ENCODE measurements around the gene APPBP2.
"Not testable (repeated sequence)": the region's sequence is repeated elsewhere in the genome, so short reads cannot be mapped to it uniquely, and the experiment has no call there.

APPBP2 gene

DNA sequence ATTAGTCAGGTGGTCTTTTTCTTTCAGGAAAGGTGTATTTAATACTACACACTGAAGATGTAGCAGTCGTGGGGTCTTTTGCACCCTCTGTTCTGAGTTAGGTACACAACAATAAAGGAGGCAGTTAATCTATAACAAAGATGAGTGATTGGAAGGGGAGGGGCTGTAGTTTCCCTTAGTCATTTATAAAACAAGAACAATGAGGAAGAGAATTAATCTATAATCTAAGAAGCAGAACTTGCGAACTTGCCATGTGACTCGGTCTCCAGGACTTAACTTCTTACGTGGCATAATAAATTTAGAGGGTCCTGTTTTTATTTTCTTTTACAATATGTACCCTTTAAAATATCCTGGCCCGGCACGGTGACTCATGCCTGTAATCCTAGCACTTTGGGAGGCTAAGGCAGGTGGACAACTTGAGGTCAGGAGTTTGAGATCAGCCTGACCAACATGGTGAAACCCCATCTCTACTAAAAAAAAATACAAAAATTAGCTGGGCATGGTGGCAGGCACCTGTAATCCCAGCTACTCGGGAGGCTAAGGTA is 8.6 kb upstream of the APPBP2 start:
- DNase-seq (ENCODE audit: low spot score) = no peak

DNA sequence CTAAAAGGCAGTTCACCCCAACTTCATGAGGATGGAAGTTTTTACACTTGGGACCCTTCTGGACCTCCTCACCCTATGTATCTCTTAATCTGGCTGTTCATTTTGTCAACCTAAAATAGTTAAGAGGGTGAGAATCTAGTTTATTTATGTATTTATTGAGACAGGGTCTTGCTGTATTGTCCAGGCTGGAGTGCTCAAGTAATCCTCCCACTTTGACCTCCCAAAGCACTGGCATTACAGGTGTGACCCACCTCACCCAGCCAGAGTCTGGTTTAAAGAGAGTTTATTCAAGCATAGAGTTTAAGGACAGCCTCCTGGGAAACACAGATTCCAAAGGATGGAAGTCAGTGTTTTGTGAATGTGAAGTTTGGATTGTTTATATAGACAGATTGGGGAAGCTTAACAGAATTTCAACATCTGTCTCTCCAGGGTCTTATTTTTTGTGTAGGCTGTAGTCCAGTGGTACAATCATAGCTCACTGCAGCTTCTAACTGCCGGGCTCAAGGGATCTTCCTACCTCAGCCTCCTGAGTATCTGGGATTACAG is 8.0 kb upstream of the APPBP2 start:
- DNase-seq (ENCODE audit: low spot score) = no peak

DNA sequence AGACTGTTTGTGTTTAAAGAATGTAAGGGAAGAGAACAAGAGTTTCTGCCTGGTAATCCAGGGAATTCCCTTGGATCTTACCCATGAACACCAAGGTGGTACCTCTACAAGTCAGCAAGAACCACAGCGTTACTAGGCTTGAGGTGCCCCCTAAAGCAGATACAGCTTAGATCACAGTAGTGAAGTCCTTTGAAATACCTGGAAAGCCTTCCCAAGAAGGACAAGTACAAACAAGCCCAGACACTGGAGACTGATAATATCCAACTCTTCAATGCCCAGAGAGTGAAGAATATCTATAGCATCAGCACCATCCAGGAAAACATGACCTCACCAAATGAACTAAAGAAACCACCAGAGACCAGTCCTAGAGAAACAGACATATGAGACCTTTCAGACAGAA is 3.8 kb upstream of the APPBP2 start:
- DNase-seq (ENCODE audit: low spot score) = no peak

DNA sequence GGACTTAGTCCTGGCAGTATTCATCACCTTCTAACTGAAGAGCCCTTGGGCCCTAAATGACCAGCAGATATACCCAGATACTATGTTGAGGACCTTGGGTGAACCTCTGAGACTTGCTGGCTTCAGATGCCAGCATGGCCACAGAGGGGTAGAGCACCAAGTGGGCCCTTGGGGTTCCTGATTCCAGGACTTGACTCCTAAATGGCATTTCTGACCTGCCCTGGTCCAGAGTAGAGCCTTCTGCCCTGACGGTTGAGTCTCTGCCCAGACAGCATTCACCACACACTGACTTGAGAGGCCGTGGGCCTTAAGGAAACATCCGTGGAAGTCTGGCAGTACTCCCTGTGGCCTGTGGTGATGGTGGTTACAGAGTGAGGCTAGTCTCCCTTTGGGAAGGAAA is 2.8 kb upstream of the APPBP2 start:
- no peak for DNase-seq (ENCODE audit: low spot score)

DNA sequence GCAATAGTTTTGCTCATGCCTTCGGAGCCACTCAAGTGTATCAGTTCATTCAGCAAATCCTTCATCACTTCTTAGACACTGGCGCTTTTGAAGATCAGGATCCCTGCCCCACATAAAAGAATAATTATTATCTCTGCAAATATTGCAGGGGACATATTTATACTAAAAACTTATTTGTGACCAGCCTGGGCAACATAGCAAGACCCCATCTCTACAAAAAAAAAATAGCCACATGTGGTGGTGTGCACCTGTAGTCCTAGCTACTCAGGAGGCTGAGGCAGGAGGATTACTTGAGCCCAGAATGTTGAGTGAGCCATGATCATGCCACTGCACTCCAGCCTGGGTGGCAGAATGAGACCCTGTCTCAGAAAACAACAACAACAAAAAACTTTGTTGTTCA is 1.7 kb upstream of the APPBP2 start:
- DNase-seq (ENCODE audit: low spot score) = no peak

DNA sequence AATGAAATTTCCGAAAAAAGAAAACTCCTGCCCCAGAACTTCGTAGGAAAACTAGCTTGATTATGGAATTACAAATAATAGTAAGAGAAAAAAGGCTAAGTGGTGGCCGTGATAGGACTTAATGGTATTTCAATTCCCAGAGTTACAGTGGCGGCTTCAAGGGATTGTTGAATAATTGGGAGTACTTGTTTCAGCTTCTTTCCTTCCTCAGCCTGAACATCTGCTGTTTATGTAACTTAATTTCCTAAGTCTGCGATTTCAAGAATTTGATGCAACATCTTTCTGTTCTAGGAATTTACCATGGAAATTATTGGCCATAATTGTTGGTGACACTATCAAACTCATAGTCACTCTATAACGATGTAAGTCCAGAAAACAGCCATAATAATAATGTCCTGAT is 684 bp upstream of the APPBP2 start:
- peak; percentile 32 for DNase-seq (ENCODE audit: low spot score)

DNA sequence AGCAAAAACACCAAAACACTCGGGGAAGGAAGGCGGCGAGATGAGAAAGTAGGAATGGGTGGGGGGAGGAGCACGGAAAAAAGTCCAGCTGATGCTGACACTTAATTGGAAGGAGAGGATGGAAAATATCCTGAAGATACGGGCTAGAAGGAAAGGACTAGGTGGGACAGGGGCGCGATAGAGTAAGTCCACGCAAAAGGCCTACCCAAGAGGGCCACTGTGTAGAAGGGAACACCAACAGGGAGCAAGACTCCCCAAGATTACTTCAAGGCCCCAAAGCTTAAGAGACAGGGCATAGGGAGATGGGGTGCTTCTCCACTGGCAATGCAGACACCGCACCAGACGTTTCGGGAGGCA is 736 bp downstream of the APPBP2 start:
- DNase-seq (ENCODE audit: low spot score) = peak; percentile 16

DNA sequence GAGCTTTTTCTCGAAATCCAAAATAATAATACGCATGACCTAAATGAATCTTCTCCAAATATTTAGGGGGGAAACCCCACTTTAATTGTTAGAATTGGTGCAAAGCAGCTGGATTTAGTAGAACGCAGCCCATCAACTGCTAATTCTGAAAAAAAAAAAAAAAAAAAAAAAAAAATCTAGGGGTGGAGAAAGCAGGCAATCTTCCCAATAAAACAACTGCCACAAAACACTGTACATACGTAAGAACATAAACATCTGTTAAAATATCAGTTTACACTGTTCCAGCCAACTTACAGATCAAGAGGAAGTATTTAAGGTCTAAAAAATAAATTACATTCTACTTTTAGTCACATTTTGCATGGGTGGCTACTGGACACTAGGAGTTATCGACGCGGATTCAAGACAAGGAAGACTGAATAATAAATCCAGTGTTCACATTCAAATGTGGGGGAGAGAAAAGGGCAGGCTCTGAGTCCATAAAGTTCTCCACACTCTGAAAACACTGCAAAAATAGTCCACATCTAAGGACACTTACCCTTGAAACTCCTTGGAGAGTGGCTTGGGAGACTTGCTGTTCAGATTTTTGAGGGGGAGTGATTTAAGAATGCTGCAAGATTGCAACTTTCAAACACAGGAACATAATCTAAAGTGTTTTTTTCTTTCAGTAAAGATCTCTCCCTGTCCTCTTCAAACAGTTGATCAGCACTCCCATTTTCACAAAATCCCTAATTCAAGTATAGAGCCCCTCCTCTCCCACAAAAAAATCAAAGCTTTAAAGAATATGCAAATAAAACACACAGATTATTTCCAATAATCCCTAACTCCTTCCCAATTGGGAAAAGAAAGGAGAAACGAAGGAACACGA is 1.3 kb downstream of the APPBP2 start:
- DNase-seq (ENCODE audit: low spot score) = no peak

DNA sequence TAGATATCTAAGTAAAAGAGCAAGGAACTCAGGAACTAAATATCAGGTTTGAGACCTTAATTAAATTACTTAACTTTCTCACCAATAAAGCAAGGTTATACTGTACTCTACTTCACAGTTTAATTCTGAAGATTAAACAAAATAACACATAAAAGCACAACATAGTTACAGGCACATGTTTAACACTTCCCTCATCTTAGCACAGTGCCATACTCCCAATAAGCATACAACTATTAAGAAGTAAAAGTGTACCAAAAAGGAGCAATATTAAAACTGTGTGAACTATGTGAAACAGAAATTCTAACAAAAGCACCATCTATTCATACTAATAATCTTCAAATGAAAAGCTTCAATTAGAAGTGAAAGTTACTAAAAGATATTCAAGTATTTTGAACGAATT is 2.2 kb downstream of the APPBP2 start:
- DNase-seq (ENCODE audit: low spot score) = no peak

DNA sequence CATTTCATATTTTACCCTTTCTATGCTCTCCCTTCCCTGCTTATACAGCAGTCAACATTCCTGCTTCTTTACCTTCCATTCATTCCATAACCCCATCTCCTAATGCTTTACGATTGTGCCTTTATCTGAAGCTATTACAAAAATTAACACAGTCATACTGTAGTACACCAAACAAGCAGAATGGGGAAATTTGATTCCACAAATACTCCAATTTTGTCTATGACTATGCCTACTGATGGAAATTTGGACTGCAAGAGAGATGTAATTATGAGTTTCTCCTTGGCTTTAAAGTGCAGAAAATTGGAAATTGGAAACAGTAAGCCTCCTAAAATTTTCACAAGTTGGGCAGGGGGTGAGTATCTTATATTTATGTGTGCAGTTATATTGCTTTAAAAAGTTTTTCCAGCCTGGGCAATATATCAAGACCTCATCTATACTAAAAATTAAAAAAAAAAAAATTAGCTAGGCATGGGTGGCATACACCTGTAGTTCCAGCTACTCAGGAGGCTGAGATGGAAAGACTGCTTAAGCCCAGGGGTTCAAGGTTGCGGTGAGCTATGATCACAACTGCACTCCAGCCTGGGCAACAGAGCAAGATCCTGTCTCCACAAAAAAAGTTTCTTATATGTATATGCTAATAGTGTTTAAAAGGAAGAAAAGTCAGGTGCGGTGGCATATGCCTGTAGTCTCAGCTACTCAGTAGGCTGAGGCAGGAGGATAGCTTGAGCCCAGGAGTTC is 3.0 kb downstream of the APPBP2 start:
- DNase-seq (ENCODE audit: low spot score) = no peak

DNA sequence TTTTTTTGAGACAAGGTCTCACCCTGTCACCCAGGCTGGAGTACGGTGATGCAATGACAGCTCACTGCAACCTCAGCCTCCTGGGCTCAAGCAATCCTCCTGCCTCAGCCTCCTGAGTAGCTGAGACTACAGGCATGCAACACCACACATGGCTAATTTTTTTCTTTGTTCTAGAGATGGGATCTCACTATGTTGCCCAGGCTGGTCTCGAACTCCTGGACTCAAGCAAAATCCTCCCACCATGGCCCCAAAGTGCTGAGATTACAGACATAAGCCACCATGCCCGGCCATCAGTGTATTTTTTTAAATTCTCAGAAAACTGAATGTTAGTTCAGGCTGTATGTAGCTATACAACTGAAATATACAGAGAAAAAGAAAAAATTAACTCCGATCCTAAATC is 6.2 kb downstream of the APPBP2 start:
- DNase-seq (ENCODE audit: low spot score) = no peak

DNA sequence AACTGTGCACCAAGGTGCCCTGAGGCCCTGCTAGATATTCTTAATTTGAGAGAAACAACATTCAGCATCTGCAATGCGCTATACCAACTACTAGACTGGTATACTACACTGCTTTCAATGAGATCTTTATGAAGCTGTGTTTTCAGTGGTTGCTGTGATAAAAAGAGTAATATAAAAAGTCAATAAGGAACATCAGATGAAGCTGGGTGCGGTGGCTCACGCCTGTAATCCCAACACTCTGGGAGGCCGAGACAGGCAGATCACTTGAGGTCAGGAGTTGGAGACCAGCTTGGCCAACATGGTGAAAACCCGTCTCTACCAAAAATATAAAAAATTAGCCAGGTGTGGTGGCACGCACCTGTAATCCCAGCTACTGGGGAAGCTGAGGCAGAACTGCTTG is 10.4 kb downstream of the APPBP2 start:
- DNase-seq (ENCODE audit: low spot score) = not testable (repeated sequence)

DNA sequence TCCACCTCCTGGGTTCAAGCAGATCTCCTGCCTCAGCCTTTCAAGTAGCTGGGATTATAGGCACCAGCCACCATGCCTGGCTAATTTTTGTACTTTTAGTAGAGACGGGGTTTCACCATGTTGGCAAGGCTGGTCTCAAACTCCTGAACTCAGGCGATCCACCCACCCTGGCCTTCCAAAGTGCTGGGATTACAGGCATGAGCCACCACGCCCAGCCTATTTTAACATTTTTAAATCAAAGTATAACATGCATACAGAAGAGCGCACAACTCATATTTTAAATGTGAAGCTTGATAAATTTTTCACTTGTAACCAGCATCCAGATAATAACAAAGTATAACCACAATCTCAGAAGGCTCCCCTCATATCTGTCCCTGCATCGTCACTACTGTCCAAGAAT is 10.8 kb downstream of the APPBP2 start:
- not testable (repeated sequence) for DNase-seq (ENCODE audit: low spot score)

DNA sequence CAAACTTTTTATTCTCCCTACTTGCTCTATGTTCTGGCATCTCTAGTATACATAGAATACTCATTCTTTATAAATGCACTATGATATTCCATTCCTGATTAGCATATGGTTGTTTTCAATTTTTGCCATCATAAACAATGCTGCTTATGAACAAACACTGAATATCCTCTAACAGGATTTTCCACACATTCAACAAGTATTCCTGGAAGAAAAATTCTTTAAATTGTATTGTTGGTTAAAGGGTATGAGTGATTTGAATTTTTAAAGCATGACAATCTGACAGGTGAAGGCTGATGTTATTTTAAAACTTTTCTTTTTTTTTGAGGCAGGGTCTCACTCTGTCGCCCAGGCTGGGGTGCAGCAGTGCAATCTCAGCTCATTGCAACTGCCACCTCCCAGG is 11.5 kb downstream of the APPBP2 start:
- DNase-seq (ENCODE audit: low spot score) = no peak

DNA sequence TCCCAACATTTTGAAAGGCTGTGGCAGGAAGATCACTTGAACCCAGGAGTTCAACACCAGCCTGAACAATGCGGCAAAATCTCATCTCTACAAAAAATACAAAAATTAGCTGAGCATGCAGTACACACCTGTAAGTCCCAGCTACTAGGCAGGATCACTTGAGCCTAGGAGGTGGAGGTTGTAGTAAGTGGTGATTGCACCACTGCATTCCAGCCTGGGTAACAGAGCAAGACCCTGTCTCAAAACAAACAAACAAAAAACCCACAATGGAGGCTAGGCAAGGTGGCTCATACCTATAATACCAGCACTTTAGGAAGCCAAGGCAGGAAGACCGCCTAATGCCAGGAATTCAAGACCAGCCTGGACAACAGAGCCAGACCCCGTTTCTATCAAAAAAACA is 12.0 kb downstream of the APPBP2 start:
- no peak for DNase-seq (ENCODE audit: low spot score)

DNA sequence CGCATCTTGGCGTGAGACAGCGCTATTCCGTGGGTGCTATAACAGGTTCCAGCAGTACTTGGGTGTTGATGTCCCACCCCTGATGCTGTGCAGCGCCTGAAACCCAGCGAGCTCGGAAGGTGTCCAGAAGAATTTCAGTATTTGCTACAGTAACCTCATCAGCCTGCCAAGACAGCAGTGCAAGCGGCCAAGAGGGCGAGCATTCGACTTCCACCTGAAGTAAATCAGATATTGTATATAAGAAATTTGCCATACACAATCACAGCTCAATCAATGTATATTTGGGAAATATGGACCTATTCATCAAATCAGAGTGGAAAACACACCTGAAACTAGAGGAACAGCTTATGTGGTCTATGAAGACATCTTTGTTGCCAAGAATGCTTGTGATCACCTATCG is 13.0 kb downstream of the APPBP2 start:
- no peak for DNase-seq (ENCODE audit: low spot score)

DNA sequence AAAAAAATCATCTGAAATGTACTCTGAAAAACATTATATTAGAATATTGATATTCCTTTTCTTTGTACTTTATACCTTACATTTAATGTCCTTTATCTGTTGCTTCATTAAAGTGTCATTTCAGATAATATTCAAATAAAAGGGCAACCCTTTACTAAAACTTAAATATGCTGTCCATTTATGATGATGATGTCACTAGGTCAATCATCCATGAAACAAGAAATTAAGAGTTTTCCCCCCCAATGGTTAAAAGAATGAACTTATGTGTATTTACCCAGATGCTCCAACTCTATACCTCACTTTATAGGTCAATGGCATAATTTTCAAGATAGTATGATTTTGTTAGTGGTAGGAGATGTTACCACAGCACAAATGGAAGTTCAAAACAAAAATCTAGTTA is 15.3 kb downstream of the APPBP2 start:
- DNase-seq (ENCODE audit: low spot score) = no peak

DNA sequence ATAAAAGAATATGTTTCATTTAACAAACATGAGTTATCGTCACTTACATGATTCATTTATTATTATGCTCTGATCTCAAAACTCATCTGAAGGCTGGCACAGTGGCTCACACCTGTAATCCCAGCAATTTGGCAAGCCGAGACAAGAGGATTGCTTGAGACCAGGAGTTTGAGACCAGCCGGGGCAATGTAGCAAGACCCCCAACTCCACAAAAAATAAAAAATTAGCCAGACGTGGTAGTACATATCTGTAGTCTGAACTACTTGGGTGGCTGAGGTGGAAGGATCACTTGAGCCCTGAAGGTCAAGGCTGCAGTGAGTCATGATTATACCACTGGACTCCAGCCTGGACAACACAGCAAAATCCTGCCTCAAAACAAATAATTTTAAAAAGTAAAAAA is 16.0 kb downstream of the APPBP2 start:
- no peak for DNase-seq (ENCODE audit: low spot score)

DNA sequence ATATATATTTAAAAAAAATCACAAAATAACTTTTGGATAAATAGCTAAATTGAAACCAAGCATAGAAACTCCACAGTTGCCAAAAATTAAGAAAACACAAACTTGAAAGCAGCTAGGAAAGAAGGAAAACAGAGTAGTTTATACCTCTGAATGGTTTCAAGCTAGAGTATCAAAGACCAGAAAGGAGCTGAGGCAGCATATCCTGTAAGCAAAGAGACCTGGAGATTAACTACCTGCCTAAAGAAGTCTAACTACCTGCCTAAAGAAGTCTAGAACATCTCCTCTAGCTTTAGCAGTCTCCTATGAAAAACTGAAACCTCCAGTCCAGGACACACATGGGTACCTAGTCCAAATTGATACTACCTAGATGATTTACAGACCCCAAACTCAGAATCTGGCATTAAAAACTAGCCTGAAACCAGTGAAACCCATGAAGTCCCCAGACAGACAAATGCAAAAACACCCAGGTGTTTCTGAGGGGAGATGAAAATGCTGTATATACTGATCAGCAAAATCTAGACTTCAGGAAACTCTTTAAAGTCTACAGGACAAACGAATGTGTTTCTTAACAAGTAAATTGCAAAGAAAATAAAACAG is 17.6 kb downstream of the APPBP2 start:
- DNase-seq (ENCODE audit: low spot score) = no peak

DNA sequence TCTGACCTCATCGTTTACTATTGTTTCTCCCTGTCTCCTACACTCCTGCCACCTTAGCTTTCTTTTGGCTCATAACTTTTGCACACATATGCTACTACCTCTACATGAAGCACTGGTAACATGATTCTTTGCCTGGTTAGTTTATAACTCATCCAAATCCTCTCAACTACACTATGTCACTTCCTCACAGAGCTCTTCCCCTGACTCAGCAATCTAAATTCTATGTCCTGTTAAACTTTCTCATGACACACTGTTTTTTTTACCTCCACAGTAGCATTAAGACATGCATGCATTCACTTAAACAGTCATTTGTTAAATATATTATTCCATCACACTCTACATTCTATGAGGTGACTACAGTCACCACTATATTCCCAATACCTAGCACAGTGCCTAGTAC is 19.7 kb downstream of the APPBP2 start:
- peak; percentile 32 for DNase-seq (ENCODE audit: low spot score)

DNA sequence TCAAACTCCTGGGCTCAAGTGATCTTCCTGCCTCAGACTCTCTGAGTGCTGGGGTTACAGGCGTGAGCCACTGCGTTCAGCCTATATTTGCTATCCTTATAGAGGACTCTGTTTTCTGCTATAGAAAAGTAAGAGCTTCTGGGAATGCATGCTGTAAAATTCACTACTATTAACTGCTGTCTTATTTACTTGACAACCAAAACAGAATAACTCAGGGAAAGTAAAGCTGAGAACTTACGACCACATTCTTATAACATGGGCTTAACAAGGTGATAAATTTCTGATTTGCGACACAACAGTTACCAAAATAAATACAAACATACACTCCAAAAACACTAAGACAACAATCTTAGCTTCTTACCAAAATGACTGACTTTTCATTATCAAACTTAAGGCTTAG is 23.9 kb downstream of the APPBP2 start:
- no peak for DNase-seq (ENCODE audit: low spot score)

DNA sequence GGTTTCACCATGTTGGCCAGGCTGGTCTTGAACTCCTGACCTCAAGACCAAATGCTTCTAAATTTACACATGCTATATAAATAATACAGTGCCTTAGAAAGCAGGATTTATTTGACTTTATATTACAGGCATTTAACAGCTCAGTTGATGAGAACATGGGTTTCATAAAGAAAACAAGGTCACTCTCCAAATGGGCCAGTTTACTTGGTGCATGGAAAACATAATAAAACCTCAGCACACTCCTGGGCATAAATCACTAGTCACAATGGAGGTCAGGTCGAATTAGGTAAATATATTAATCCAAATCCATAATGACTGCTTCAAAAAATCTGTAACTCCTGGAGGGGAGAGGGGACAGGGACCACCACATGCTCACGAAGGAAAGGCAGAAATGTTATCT is 24.5 kb downstream of the APPBP2 start:
- DNase-seq (ENCODE audit: low spot score) = no peak

DNA sequence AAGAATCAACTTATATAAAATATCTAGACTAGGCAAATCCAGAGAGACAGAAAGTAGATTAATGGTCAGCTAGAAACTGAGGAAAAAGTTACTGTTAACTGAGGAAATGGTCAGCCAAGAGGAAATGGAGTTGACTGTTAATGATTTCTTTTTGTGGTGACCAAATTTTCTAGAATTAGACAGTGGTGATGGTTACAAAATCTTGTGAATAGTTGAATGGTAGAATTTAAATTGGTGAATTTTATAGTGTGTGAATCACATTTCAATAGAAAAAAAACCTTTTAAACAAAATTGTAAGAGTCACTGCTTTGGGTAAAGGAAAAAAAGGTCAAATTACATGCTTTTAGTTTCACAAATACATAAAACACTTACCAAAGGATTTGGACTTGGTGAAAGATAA is 30.0 kb downstream of the APPBP2 start:
- no peak for DNase-seq (ENCODE audit: low spot score)

Measured in AG20443 (cell line).